HepG2 (cell line): ENCODE results near the gene DENND2D. TPM values are rescaled to one million over a fixed set of nuclear protein-coding genes. Genes with fewer than 3 reads are reported as not detected.

ENCODE experiments used
- ATAC-seq: fragments of 200-7000 bp; cut with Tn5 transposase; 3 replicates; pipeline ENCODE4 v1.9.1; 2020; ENCODE audit warnings: mild to moderate bottlenecking, moderate library complexity
- BruUV-seq: library from RNA; stranded (reverse); fragments of 400-500 nt; replicated peaks from 2 replicates; lab custom pipeline; 2021; lab: Mats Ljungman, UMichigan
- CTCF ChIA-PET: fragments of 300-600 bp; formaldehyde crosslinking; extraction: SDS; loops from one replicate; lab custom pipeline; 2021; ENCODE audit warnings: low total read pairs, inconsistent platforms, low intra/inter-chr PET ratio; lab: Yijun Ruan, JAX
- POLR2A ChIA-PET: fragments of 350-600 bp; sonication (Branson Sonifier 250); formaldehyde crosslinking; loops from one replicate; lab custom pipeline; 2020; ENCODE audit warnings: antibody characterized with exemption, inconsistent platforms; lab: Yijun Ruan, JAX
- DNase-seq: peaks from one replicate; pipeline ENCODE4 v3.0.0-alpha.2; 2015; ENCODE audit warnings: low spot score
- FAIRE-seq: peaks from 3 replicates; lab custom pipeline; 2011; peaks lifted over from hg19 to GRCh38; lab: Jason Lieb, UNC
- H2AFZ ChIP-seq: one replicate; pipeline ENCODE4 v1.6.1; 2011; ENCODE audit warnings: low read length, inconsistent platforms
- H3K27ac ChIP-seq: fragments of 300-600 bp; 3 replicates; pipeline ENCODE4 v1.8.0; 2011; ENCODE audit warnings: mixed run types, mild to moderate bottlenecking, mixed read lengths, low read length, inconsistent platforms; ENCODE audit not compliant: insufficient read depth; ENCODE audit errors: extremely low read length
- H3K27me3 ChIP-seq, 2 experiments: fragments of 200-600 bp in 1 of 2; 2 replicates in 1 of 2; 3 replicates in 1 of 2; pipeline versions ENCODE4 v1.6.0 to v1.8.0; 2011; ENCODE audit warnings: low read length in 2 of 2, mild to moderate bottlenecking in 2 of 2, moderate library complexity in 2 of 2, inconsistent platforms in 1 of 2; ENCODE audit not compliant: insufficient read depth in 2 of 2, control insufficient read depth in 1 of 2
- H3K36me3 ChIP-seq, 2 experiments: fragments of 200-600 bp in 1 of 2; replicated peaks in 1 of 2; 2 replicates in 1 of 2; 3 replicates in 1 of 2; pipeline versions ENCODE4 v1.5.1 to v1.8.0; 2011; ENCODE audit warnings: low read length in 2 of 2, inconsistent platforms in 1 of 2; ENCODE audit not compliant: insufficient read depth in 2 of 2, control insufficient read depth in 1 of 2
- H3K4me1 ChIP-seq: 2 replicates; pipeline ENCODE4 v1.5.1; 2012; ENCODE audit warnings: low read length, inconsistent platforms; ENCODE audit not compliant: insufficient read depth
- H3K4me2 ChIP-seq: 2 replicates; pipeline ENCODE4 v1.6.0; 2011; ENCODE audit warnings: low read depth, low read length, inconsistent platforms
- H3K4me3 ChIP-seq, 3 experiments: fragments of 200-600 bp in 1 of 3; sonication (generic), shearing (Covaris generic) in 1 of 3; replicated peaks in 1 of 3; 2 replicates each; pipeline ENCODE4 v1.5.1; 2011 to 2016; ENCODE audit warnings: low read length in 3 of 3, inconsistent platforms in 2 of 3, low read depth in 2 of 3, mild to moderate bottlenecking in 2 of 3, control low read depth in 1 of 3, mixed read lengths in 1 of 3; ENCODE audit not compliant: insufficient read depth in 1 of 3
- H3K79me2 ChIP-seq: one replicate; pipeline ENCODE4 v1.6.1; 2011; ENCODE audit warnings: low read length, inconsistent platforms; ENCODE audit not compliant: insufficient read depth
- H3K9ac ChIP-seq: 2 replicates; pipeline ENCODE4 v1.6.0; 2011; ENCODE audit warnings: mild to moderate bottlenecking, low read depth, low read length, inconsistent platforms; ENCODE audit not compliant: insufficient read depth
- H3K9me3 ChIP-seq: 2 replicates; pipeline ENCODE4 v1.5.1; 2012; ENCODE audit warnings: mild to moderate bottlenecking, low read length
- H4K20me1 ChIP-seq: 2 replicates; pipeline ENCODE4 v1.6.0; 2011; ENCODE audit warnings: inconsistent platforms, mild to moderate bottlenecking, low read length, moderate library complexity; ENCODE audit not compliant: insufficient read depth
- EED ChIP-seq: sonication (generic); formaldehyde crosslinking; IDR thresholded peaks from 2 replicates; pipeline ENCODE4 v1.5.0; 2020; ENCODE audit warnings: mild to moderate bottlenecking, missing genetic modification reagents
- FOXK1 ChIP-seq: sonication (generic); formaldehyde crosslinking; IDR thresholded peaks from 2 replicates; pipeline ENCODE4 v1.4.0; 2020; ENCODE audit warnings: low read depth, missing genetic modification reagents, borderline replicate concordance
- NBN ChIP-seq: fragments of 450-650 bp; conservative IDR thresholded peaks from 2 replicates; pipeline ENCODE4 v1.6.1; 2017
- NFE2L1 ChIP-seq: sonication (generic); formaldehyde crosslinking; IDR thresholded peaks from 2 replicates; pipeline ENCODE4 v1.4.0; 2020; ENCODE audit warnings: missing genetic modification reagents, mild to moderate bottlenecking, borderline replicate concordance
- SKI ChIP-seq: fragments of 450-650 bp; IDR thresholded peaks from one replicate; pipeline ENCODE4 v1.6.1; 2018; ENCODE audit warnings: mild to moderate bottlenecking; ENCODE audit not compliant: partially characterized antibody
- SYNCRIP ChIP-seq: fragments of 200-400 bp; formaldehyde crosslinking; IDR thresholded peaks from 2 replicates; pipeline ENCODE4 v1.6.1; 2018; ENCODE audit warnings: mild to moderate bottlenecking, low read depth, low read length; ENCODE audit not compliant: insufficient read depth
- TMF1 ChIP-seq: sonication (generic); formaldehyde crosslinking; IDR thresholded peaks from 2 replicates; pipeline ENCODE4 v1.8.1; 2022; ENCODE audit warnings: low read depth, missing genetic modification reagents
- YEATS2 ChIP-seq: sonication (generic); formaldehyde crosslinking; IDR thresholded peaks from 2 replicates; pipeline ENCODE4 v1.4.0; 2020; ENCODE audit warnings: missing genetic modification reagents, borderline replicate concordance
- ZFP36 ChIP-seq: fragments of 150-350 bp; IDR thresholded peaks from 2 replicates; pipeline ENCODE4 v1.6.1; 2018; ENCODE audit warnings: borderline replicate concordance, low read length, low read depth; ENCODE audit not compliant: partially characterized antibody
- ZFX ChIP-seq: sonication (generic); formaldehyde crosslinking; IDR thresholded peaks from 2 replicates; pipeline ENCODE4 v1.4.0; 2020; ENCODE audit warnings: mild to moderate bottlenecking, low read depth, missing genetic modification reagents, moderate library complexity
- ZFY ChIP-seq: sonication (generic); formaldehyde crosslinking; IDR thresholded peaks from 2 replicates; pipeline ENCODE4 v1.4.0; 2020; ENCODE audit warnings: missing genetic modification reagents
- ZNF333 ChIP-seq: sonication (generic); formaldehyde crosslinking; IDR thresholded peaks from 2 replicates; pipeline ENCODE4 v1.4.0; 2020; ENCODE audit warnings: mild to moderate bottlenecking, missing genetic modification reagents, borderline replicate concordance
- ZNF484 ChIP-seq: sonication (generic); formaldehyde crosslinking; IDR thresholded peaks from 2 replicates; pipeline ENCODE4 v1.5.1; 2020; ENCODE audit warnings: mild to moderate bottlenecking, low read depth, missing genetic modification reagents, borderline replicate concordance
- ZNF879 ChIP-seq: sonication (generic); formaldehyde crosslinking; IDR thresholded peaks from 2 replicates; pipeline ENCODE4 v1.8.1; 2023; ENCODE audit warnings: missing genetic modification reagents
- ZSCAN30 ChIP-seq: sonication (generic); formaldehyde crosslinking; IDR thresholded peaks from 2 replicates; pipeline ENCODE4 v1.5.0; 2020; ENCODE audit warnings: mild to moderate bottlenecking, missing genetic modification reagents
- WGBS: methylation state at CpG from one replicate; pipeline ENCODE4 v1.1.6; 2017; ENCODE audit warnings: low lambda C conversion rate; 5-methylcytosine and 5-hydroxymethylcytosine counted together
- in situ Hi-C: cut with HindIII; loops from 2 replicates; pipeline ENCODE4 v1.10.0; 2017; ENCODE audit warnings: low pct_unique_long_range_greater_than_20kb; ENCODE audit not compliant: extremely low pct_ligation_motif_present
- intact Hi-C: fragments of 100-400 bp; cut with micrococcal nuclease; formaldehyde crosslinking; loops from one replicate; pipeline ENCODE4 v1.10.0; 2022; ENCODE audit not compliant: unreplicated experiment
- polyA plus RNA-seq, 8 experiments: library from polyadenylated mRNA; depleted of rRNA in 3 of 8; stranded (reverse) in 7 of 8; unstranded in 1 of 8; fragments of >200 nt; fragmentation: Illumina TruSeq in 4 of 8; extraction: Trizol in 4 of 8; gene quantifications; 2 replicates each; pipeline versions ENCODE4 v1.2.1 to v1.2.3, GENCODE V29; 2011 to 2016; ENCODE audit warnings: low read depth in 4 of 8, missing spikeins in 1 of 8, mixed read lengths in 1 of 8; ENCODE audit not compliant: insufficient read depth in 1 of 8
- total RNA-seq, 5 experiments: library from RNA; depleted of rRNA; stranded (reverse); fragments of >200 nt; fragmentation: Illumina TruSeq; extraction: Trizol; gene quantifications; 2 replicates each; pipeline ENCODE4 v1.2.3, GENCODE V29; 2016; ENCODE audit warnings: low read depth in 1 of 5
- TF ChIP-seq, protein P1 (sequence below), 2 experiments: sonication (generic) in 1 of 2; formaldehyde crosslinking in 1 of 2; IDR thresholded peaks; 2 replicates each; pipeline versions ENCODE4 v1.4.0 to v1.6.1; 2016 to 2020; ENCODE audit warnings: borderline replicate concordance in 1 of 2, low read depth in 1 of 2, mild to moderate bottlenecking in 1 of 2, missing genetic modification reagents in 1 of 2
- TF ChIP-seq, protein P2 (sequence below): sonication (generic); formaldehyde crosslinking; IDR thresholded peaks from 2 replicates; pipeline ENCODE4 v1.5.1; 2020; ENCODE audit warnings: missing genetic modification reagents, mild to moderate bottlenecking, borderline replicate concordance
- TF ChIP-seq, protein P3 (sequence below): sonication (generic); formaldehyde crosslinking; IDR thresholded peaks from 2 replicates; pipeline ENCODE4 v1.4.0; 2020; ENCODE audit warnings: missing genetic modification reagents

The DENND2D gene
- total and polyA plus RNA-seq, 2 of the 13 experiments (the other 11 are each of a cell fraction or from before 2014, with no cell fraction given), result 0.04 TPM; not detected in 1

DNA sequence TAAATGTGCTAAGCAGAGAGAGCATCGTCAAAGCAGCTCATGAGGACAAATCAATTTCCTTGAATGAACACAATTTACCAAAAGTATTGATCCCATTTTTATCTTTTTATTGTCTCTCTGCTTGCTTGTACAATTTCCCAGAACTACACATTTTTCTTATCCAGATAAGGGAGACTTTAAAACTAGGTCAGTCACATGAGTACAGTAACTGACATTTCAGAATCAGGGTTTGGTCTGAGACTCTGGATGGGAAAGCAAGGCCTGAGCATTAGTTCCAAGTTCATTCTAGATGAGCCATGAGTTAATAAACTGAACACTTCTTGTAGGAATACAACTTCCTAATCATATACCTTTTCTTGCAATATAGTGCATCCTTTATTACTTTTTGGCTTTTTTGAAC, 11.5 kb upstream of the DENND2D start:
- no peak for FAIRE-seq
- ATAC-seq, result no peak
- H3K27ac ChIP-seq, result no peak overlapping the region
- ChIA-PET POLR2A (no interaction called here), CTCF (no interaction called here)
- BruUV-seq, result no TSS peak
- intact Hi-C loops, result no loop called here
- no peak for DNase-seq
- no peaks in the 10 kb centered on the region for H3K36me3 ChIP-seq
- WGBS, result 89% methylated on average over 1 of the region's 1 CpG
- no peak for TF ChIP-seq NFE2L1
- no peak for TF ChIP-seq NBN
- TF ChIP-seq, protein P1, sequence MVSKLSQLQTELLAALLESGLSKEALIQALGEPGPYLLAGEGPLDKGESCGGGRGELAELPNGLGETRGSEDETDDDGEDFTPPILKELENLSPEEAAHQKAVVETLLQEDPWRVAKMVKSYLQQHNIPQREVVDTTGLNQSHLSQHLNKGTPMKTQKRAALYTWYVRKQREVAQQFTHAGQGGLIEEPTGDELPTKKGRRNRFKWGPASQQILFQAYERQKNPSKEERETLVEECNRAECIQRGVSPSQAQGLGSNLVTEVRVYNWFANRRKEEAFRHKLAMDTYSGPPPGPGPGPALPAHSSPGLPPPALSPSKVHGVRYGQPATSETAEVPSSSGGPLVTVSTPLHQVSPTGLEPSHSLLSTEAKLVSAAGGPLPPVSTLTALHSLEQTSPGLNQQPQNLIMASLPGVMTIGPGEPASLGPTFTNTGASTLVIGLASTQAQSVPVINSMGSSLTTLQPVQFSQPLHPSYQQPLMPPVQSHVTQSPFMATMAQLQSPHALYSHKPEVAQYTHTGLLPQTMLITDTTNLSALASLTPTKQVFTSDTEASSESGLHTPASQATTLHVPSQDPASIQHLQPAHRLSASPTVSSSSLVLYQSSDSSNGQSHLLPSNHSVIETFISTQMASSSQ (IDR thresholded peaks at IDR 0.05; ENCODE audit: low read depth), result no peak
- TF ChIP-seq, protein P1 (CRISPR knock-in tag; IDR thresholded peaks at IDR 0.05; ENCODE audit: borderline replicate concordance), result no peak
- TF ChIP-seq, protein P2, sequence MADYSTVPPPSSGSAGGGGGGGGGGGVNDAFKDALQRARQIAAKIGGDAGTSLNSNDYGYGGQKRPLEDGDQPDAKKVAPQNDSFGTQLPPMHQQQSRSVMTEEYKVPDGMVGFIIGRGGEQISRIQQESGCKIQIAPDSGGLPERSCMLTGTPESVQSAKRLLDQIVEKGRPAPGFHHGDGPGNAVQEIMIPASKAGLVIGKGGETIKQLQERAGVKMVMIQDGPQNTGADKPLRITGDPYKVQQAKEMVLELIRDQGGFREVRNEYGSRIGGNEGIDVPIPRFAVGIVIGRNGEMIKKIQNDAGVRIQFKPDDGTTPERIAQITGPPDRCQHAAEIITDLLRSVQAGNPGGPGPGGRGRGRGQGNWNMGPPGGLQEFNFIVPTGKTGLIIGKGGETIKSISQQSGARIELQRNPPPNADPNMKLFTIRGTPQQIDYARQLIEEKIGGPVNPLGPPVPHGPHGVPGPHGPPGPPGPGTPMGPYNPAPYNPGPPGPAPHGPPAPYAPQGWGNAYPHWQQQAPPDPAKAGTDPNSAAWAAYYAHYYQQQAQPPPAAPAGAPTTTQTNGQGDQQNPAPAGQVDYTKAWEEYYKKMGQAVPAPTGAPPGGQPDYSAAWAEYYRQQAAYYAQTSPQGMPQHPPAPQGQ (CRISPR knock-in tag), result no peak
- TF ChIP-seq ZNF333 (CRISPR knock-in tag), result no peak
- TF ChIP-seq ZSCAN30 (CRISPR knock-in tag), result no peak
- TF ChIP-seq EED, result no peak
- TF ChIP-seq TMF1 (CRISPR knock-in tag), result no peak
- no peak for TF ChIP-seq YEATS2 (CRISPR knock-in tag)
- TF ChIP-seq FOXK1 (CRISPR knock-in tag), result no peak
- no peak for TF ChIP-seq ZNF484
- TF ChIP-seq ZNF879 (CRISPR knock-in tag), result no peak
- TF ChIP-seq SYNCRIP, result no peak
- no peak for TF ChIP-seq ZFX (CRISPR knock-in tag)
- no peak for TF ChIP-seq SKI
- TF ChIP-seq, protein P3, sequence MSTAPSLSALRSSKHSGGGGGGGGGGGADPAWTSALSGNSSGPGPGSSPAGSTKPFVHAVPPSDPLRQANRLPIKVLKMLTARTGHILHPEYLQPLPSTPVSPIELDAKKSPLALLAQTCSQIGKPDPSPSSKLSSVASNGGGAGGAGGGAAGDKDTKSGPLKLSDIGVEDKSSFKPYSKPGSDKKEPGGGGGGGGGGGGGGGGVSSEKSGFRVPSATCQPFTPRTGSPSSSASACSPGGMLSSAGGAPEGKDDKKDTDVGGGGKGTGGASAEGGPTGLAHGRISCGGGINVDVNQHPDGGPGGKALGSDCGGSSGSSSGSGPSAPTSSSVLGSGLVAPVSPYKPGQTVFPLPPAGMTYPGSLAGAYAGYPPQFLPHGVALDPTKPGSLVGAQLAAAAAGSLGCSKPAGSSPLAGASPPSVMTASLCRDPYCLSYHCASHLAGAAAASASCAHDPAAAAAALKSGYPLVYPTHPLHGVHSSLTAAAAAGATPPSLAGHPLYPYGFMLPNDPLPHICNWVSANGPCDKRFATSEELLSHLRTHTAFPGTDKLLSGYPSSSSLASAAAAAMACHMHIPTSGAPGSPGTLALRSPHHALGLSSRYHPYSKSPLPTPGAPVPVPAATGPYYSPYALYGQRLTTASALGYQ (CRISPR knock-in tag), result no peak
- no peak for TF ChIP-seq ZFY (CRISPR knock-in tag)
- TF ChIP-seq ZFP36, result no peak
- H3K79me2 ChIP-seq, result no peaks in the 10 kb centered on the region
- H3K4me1 ChIP-seq, result peaks cover 39% of the 10 kb centered on the region
- no peaks in the 10 kb centered on the region for H3K9me3 ChIP-seq
- H4K20me1 ChIP-seq, result no peaks in the 10 kb centered on the region
- in situ Hi-C loops, result no loop called here
- no peaks in the 10 kb centered on the region for H3K27me3 ChIP-seq
- no peak overlapping the region for H3K4me2 ChIP-seq
- H2AFZ ChIP-seq, result no peak overlapping the region
- no peak overlapping the region for H3K9ac ChIP-seq
- no peak overlapping the region for H3K4me3 ChIP-seq
